Measurements from ENCODE around the gene NINJ1.

DNA sequence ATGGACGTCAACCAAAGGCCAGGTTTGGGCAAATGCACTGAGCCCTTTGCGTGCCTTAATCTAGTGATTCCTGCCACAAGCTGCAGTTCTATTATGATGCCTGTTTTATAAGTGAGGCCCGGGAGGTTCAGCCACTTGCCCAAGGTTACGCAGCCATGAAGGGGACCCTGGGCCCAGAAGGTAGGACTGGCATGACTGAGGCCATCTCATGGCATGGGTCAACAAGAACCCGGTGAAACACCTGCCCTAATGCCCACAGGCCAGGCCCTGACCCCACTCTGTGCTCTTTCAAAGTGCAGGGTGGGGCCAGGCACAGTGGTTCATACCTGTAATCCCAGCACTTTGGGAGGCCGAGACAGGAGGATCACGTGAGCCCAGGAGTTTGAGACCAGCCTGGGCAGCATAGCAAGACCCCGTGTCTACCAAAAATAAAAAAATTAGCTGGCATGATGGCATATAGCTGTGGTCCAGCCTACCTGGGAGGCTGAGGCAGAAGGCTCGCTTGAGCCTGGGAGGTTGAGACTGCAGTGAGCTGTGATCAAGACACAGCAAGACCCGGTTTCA, 8.6 kb downstream of the NINJ1 start:
- TF ChIP-seq GATA3 (IDR thresholded peaks at IDR 0.05; ENCODE audit: low read depth, low read length) (no peak), GATA2 (IDR thresholded peaks at IDR 0.05; ENCODE audit: low read depth, low read length) (no peak)
